ENCODE measurements around the gene SDK2.

- no peak for TF ChIP-seq CTCF (conservative IDR thresholded peaks at IDR 0.05; ENCODE audit: low read depth in 2 of 2)
- TF ChIP-seq, protein P1, sequence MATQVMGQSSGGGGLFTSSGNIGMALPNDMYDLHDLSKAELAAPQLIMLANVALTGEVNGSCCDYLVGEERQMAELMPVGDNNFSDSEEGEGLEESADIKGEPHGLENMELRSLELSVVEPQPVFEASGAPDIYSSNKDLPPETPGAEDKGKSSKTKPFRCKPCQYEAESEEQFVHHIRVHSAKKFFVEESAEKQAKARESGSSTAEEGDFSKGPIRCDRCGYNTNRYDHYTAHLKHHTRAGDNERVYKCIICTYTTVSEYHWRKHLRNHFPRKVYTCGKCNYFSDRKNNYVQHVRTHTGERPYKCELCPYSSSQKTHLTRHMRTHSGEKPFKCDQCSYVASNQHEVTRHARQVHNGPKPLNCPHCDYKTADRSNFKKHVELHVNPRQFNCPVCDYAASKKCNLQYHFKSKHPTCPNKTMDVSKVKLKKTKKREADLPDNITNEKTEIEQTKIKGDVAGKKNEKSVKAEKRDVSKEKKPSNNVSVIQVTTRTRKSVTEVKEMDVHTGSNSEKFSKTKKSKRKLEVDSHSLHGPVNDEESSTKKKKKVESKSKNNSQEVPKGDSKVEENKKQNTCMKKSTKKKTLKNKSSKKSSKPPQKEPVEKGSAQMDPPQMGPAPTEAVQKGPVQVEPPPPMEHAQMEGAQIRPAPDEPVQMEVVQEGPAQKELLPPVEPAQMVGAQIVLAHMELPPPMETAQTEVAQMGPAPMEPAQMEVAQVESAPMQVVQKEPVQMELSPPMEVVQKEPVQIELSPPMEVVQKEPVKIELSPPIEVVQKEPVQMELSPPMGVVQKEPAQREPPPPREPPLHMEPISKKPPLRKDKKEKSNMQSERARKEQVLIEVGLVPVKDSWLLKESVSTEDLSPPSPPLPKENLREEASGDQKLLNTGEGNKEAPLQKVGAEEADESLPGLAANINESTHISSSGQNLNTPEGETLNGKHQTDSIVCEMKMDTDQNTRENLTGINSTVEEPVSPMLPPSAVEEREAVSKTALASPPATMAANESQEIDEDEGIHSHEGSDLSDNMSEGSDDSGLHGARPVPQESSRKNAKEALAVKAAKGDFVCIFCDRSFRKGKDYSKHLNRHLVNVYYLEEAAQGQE (IDR thresholded peaks at IDR 0.05; ENCODE audit: unreplicated experiment) = no peak
- no peak for TF ChIP-seq EZH2phosphoT487 (IDR thresholded peaks at IDR 0.05; ENCODE audit: unreplicated experiment)
Observed at GRCh38 chr17:73491648-73492047, 152.6 kb downstream of the SDK2 start.
